NCI-H524 treated with DMSO at 0.1 percent for 48 hours (cell line): ENCODE data around the gene SAMD3.
"Not testable (repeated sequence)": the region's sequence is repeated elsewhere in the genome, so short reads cannot be mapped to it uniquely, and the experiment has no call there.

ENCODE experiments used
- DNase-seq: peaks from one replicate; lab custom pipeline; 2025; lab: John Stamatoyannopoulos, UW

Gene SAMD3

DNA sequence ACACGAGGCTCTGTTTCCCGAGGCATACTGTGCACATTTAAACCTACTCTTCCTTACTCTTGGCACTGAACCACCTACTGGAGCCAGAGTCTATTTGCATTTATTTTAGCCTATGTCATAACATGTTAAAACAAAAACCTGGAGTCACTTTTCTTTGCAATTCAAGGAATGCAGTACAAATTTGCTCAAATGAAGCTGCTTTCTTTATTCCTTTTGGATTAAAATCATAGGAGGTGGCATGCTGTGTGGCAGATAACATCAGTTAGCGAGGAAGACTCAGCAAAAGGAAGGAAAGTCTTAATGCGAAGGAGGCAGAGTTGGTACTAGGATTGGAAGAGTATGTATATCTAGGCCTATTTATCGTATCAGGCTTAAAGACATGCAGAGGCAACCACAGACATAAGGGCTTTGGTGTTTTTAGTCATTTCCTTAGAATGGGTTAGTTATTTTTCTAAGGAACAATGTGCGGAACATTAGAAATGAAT, 92.9 kb downstream of the SAMD3 start:
- DNase-seq, result no peak

DNA sequence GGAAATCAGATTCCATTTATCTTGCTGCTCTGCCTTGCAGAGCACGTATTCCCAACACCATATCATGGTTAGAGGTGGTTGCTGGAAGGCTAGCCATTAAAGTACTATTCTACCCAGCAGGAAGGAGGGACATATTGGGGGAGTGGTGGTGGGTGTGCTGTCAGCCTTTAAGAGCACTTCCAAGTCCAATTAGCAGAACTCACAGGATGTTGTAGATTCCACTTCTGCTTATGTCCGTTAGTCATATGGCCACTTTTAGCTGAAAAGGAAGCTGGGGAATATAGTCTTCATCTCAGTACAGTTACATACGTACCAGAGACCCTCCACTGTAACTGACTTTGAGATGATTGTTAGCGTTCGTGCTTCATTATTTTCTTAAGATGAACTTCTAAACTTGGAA, 94.4 kb downstream of the SAMD3 start:
- DNase-seq, result no peak

DNA sequence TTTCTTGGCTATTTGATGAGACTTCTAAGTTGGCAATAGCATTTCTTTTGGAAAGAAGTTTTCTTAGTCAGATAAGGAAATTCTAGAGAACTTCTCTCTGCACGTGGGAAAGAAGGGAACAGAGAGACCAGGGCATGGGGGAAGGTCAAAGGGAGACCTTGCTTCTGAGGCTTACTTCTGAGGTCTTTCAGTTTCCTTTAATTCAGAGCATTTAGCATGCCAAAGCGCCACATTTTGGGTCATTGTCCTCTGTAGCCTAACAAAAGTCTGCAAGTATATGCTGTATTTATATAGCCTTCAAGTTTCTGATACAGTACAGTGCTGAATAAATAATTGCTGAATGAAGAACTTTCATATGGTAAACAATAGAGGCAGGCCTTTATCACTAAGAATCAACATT, 95.6 kb downstream of the SAMD3 start:
- no peak for DNase-seq

DNA sequence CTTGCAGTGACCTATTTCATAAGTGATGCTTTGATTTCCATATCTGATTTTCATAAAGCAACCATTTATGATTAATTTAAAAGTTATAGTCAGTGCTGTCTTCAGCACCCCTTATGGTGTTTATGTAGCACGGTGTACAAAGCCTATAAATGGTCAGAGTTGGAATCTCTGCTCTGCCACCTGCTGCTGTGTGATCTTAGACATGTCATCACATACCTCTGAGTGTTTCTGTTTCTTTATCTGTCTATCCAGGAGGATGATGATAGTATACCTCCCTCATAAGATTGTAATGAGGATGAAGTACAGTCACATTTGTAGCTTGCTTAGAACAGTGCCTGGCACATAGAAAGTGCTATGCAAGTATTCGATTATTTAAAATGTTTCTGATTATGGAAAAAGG, 100.5 kb downstream of the SAMD3 start:
- no peak for DNase-seq

DNA sequence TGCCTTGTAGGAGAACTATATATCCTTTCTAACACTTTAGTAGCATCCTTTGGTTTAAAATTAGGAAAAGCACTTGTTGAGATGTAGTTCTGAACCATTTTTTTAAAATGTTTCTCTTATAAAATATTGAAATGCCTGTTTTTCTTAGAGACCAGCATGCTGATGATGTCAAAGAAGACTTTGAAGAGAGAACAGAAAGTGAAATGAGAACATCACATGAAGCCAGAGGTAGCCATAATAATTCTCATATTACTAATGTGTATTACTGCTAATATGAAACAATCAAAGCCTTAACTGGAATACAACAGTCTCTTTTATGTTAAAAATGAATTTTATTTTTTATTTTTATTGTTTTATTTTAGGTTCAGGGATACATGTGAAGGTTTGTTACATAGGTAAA, 102.0 kb downstream of the SAMD3 start:
- DNase-seq, result no peak

DNA sequence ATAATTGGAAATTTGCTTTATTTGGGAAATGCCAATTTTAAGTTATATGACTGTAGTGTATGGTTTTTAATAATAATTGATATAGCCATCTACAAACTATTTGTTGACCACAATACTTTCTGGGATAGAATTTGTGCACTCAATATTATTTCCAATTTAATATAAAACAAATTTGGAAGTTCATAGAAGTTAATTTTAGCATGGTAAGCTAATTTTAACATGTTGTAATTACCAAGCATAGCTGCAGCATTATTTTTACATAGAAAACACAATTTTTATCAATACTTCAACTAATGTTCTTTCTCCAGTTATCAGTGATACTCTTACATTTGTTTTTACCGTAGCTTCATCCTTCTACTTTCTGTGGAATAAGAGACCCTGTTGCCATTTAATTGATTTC, 103.5 kb downstream of the SAMD3 start:
- no peak for DNase-seq

DNA sequence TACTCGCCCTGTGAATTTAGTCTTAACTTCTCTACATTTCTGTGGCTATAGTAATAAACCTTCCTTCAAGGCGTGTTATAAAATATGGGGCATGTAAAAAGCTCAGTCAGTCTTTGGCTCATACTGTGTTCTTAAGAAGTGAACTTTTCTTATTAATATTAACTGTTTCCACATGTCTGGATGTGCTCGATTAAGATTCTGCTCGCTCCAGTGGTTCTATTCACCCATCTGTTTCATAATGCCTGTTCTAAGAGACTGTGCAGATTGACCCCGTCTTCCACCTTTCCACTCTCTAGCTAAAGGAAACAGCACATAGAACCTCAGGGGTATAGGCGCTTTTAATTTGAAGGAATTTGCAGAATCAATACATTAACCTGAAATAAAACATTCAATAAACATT, 104.5 kb downstream of the SAMD3 start:
- no peak for DNase-seq

DNA sequence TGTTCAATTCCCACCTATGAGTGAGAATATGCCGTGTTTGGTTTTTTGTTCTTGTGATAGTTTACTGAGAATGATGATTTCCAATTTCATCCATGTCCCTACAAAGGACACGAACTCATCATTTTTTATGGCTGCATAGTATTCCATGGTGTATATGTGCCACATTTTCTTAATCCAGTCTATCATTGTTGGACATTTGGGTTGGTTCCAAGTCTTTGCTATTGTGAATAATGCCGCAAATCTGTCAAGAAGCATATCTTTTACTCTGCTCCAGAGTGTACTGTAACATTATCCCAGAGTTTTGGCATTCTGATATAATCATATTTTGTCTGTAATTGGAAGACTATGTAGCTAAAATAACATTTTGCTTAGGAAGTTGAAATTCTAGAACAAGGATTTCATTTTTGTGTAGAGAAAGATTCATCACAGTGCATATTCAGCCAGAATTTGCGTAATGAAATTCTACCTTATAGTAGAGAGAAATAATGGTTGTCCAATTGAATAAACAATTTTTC, 105.5 kb downstream of the SAMD3 start:
- not testable (repeated sequence) for DNase-seq

DNA sequence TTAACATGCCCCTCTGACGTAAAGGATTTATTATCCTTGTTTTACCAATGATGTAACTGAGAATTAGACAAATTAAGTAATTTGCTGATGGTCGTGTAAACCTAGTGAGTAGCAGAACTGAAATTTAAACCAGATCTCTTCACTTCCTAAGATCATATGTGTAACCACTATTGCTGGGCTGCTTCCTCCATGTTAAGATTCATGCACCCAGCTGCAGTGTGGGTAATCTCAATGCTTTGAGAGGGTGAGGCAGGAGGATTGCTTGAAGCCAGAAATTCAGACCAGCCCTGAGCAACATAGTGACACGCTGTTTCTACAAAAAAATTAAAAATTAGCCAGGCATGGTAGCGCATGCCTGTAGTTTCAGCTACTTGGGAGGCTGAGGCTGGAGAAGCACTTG, 106.5 kb downstream of the SAMD3 start:
- no peak for DNase-seq

DNA sequence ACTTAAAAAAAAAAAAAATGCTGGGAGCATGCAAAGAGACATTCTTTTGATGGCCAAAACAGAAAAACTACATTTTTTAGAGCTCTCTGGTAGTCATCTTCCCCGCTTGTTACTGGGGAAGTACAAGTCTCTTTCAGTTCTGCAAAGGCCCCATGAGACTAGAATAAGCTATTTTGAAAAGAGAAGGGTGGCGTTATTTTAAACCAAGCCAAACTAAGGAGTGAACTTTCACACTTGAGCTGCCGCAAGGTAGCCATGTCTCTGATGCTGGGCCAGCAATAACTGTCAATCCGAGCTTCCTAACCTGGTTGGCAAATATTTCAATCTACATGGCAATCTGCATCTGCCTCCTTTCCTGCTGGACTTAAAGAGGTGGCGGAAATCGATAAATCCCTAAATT, 107.7 kb downstream of the SAMD3 start:
- no peak for DNase-seq

DNA sequence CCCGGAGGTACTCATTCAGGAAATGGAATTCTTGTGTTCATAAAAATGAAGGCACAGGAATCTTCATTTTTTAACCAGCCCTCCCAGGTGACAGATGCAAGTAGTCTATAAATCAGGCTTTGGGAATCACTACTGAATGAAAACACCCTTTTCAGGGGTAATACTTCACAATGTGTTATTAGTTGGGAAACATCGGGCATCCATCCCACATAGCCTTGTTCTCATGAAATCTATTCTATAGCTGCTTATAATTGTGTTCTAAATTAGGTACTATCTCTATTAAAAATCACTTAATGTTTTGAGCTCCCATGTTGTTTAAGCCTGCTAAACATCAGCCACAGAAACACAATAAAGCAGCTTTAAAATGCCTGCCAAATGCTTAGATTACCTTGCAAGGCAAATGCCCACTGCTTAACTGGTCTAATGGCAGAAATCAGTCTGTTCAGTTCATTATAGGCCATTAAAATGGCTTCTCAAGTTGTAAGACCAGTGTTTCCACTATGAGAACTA, 109.5 kb downstream of the SAMD3 start:
- no peak for DNase-seq

DNA sequence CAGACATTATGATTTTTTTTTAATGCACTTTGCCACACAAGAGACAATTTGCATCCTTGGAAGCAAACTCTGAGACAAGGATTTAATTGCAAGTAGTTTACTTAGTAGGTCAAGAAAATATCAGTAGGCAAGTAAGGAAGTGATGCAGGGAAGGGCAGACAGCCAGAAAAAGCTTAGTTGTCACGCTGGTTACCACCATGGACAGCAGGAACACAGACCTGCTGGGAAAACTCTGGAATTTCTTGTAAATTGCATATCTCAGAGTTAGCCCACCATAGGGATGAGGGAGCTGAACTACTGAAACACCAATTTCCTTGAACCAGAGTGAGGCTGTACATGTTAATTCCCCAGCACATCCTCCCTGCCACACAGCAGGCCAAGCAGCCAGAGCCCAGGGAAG, 111.7 kb downstream of the SAMD3 start:
- DNase-seq, result no peak

DNA sequence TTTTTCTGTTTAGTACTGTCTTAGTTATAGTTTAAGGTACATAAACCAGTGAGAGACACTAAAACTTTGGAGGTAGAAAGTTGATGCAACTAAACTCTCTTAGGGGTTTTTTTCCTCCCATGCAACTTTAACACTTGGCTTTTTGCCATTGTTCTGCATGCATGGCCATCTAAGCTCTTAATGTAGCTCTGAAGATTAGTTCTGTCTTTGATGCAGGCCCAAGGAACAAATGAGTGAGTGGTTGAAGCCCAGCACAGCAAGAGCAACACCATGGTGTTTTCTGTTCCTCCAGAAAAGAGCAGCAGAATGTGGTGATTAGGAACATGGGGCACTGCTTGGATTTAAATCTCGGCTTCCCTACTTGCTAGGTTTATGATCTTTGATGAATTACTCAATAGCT, 115.0 kb downstream of the SAMD3 start:
- DNase-seq, result no peak

DNA sequence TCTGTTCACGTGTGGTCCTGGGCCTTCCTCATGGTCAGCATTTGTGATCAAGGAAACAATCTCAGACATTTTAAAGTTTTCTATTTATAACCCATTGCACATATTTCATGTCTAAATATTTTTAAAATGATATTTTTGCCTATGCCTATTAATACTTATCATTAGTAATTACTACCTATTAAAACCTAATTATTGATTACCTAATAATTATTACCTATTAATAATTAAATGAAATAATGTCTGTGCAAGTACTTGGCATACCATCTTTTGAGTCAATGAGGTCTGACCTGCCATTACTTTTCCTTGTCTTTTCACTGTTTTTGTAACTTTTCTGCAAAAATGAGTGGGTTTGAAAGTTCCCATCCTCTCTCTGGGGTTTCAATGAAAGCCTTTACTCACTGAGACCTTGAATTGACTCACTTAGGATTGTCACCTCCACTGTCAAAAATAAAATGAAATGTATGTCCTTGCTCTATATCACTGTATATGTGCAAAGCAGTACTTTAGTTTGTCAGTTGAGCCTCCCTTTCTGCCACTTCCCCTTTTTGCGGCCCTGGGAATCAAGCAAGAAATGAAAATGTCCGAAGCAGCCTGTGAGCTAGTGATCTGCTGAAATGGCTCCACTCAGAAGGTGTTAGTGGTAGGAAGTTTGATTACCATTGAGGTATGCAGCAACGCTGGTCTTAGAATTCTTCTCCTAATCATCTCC, 116.6 kb downstream of the SAMD3 start:
- DNase-seq, result no peak

DNA sequence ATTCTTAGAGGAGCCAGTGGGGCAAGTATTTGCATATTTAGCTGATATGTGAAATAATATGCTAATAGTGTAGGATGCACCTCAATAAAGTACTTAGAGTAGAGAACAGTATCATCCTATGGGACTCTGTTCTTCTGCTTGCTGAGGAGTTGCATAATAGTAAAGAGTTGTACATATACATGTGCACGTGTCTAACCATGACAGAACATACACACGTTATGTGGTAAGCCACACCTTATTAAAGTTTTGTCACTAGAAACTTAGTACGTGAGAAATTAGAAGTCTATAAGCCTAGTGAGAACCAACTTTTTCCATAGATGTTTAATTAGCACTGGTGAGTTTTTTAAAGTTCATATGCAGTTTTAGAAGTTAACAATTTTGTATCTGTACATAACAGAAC, 123.6 kb downstream of the SAMD3 start:
- no peak for DNase-seq

DNA sequence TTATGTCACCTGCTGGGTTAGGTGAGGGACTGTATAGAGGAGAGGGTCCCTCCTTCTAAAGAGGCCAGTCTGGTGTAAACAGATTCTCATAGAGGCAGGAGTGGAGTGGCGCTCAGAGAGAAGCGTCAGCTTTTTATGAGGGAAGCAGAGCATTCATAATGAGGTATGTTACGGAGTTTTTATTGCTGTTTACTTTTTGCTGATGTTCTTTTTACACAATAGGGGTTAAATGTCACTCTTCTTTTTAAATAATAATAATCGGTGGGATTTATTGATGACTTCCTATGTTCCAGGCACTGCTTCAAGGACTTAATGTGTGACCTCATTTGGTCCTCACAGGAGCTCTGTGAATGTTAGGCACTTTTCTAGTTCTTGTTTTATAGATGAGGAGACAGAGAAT, 124.4 kb downstream of the SAMD3 start:
- no peak for DNase-seq
